ENCODE results near the gene TAPT1.

Gene TAPT1

GRCh38 chr4:16250661-16251365 is 24.5 kb upstream of the TAPT1 start:
- Histone ChIP-seq H3K4me3 (ENCODE audit: low read depth, low read length) (no peak overlapping the region), H3K27me3 (no peaks in the 10 kb centered on the region), H3K4me1 (no peaks in the 10 kb centered on the region), H3K9me3 (no peaks in the 10 kb centered on the region), H3K36me3 (no peaks in the 10 kb centered on the region)
- TF ChIP-seq CTCF (IDR thresholded peaks at IDR 0.05; ENCODE audit: low read depth, low read length): no peak
- DNase-seq: no peak

- Histone ChIP-seq H3K36me3 (no peaks in the 10 kb centered on the region), H3K9me3 (no peaks in the 10 kb centered on the region), H3K4me3 (ENCODE audit: low read depth, low read length) (no peak overlapping the region), H3K27me3 (no peaks in the 10 kb centered on the region), H3K4me1 (no peaks in the 10 kb centered on the region)
- no peak for TF ChIP-seq CTCF (IDR thresholded peaks at IDR 0.05; ENCODE audit: low read depth, low read length)
- DNase-seq: no peak
These were observed 22.3 kb upstream of the TAPT1 start for GRCh38 chr4:16248605-16249004.

- Histone ChIP-seq H3K4me3 (ENCODE audit: low read depth, low read length) (no peak overlapping the region), H3K27me3 (no peaks in the 10 kb centered on the region), H3K9me3 (no peaks in the 10 kb centered on the region), H3K4me1 (no peaks in the 10 kb centered on the region), H3K36me3 (no peaks in the 10 kb centered on the region)
- DNase-seq: no peak
- TF ChIP-seq CTCF (IDR thresholded peaks at IDR 0.05; ENCODE audit: low read depth, low read length): no peak
These were observed 19.0 kb upstream of the TAPT1 start for GRCh38 chr4:16245241-16245640.

- Histone ChIP-seq H3K9me3 (no peaks in the 10 kb centered on the region), H3K36me3 (no peaks in the 10 kb centered on the region), H3K27me3 (no peaks in the 10 kb centered on the region), H3K4me1 (no peaks in the 10 kb centered on the region), H3K4me3 (ENCODE audit: low read depth, low read length) (no peak overlapping the region)
- DNase-seq: no peak
- no peak for TF ChIP-seq CTCF (IDR thresholded peaks at IDR 0.05; ENCODE audit: low read depth, low read length)
These were observed 17.0 kb upstream of the TAPT1 start for GRCh38 chr4:16243285-16243684.

GRCh38 chr4:16240300-16240699 is 14.0 kb upstream of the TAPT1 start:
- no peaks in the 10 kb centered on the region for H3K27me3 ChIP-seq
- no peak overlapping the region for H3K4me3 ChIP-seq (ENCODE audit: low read depth, low read length)
- no peaks in the 10 kb centered on the region for H3K9me3 ChIP-seq
- TF ChIP-seq CTCF (IDR thresholded peaks at IDR 0.05; ENCODE audit: low read depth, low read length): no peak
- no peaks in the 10 kb centered on the region for H3K36me3 ChIP-seq
- no peaks in the 10 kb centered on the region for H3K4me1 ChIP-seq
- no peak for DNase-seq

GRCh38 chr4:16239086-16239485 is 12.8 kb upstream of the TAPT1 start:
- Histone ChIP-seq H3K27me3 (no peaks in the 10 kb centered on the region), H3K36me3 (no peaks in the 10 kb centered on the region)
- no peak for DNase-seq

More at GRCh38 chr4:16239086-16239485, 12.8 kb upstream of the TAPT1 start:
- Histone ChIP-seq H3K4me3 (ENCODE audit: low read depth, low read length) (no peak overlapping the region), H3K4me1 (no peaks in the 10 kb centered on the region), H3K9me3 (no peaks in the 10 kb centered on the region)
- TF ChIP-seq CTCF (IDR thresholded peaks at IDR 0.05; ENCODE audit: low read depth, low read length): no peak
